Erythroblast (primary cell): Measurements from ENCODE around the gene PRPF6.

ENCODE experiments used
- GATA1 ChIP-seq: IDR thresholded peaks from 2 replicates; pipeline ENCODE4 v1.6.1; 2011; ENCODE audit warnings: low read depth, mild to moderate bottlenecking, control low read depth, low read length, moderate library complexity
- POLR2A ChIP-seq: IDR thresholded peaks from 2 replicates; pipeline ENCODE4 v1.6.1; 2011; ENCODE audit warnings: mild to moderate bottlenecking, low read length

- TF ChIP-seq POLR2A (no peak), GATA1 (no peak)
Observed at GRCh38 chr20:64040231-64041039, 59.5 kb downstream of the PRPF6 start.
